Hepatocyte (in vitro differentiated cells): ENCODE measurements around the gene SMIM41. TPM values are rescaled to one million over a fixed set of nuclear protein-coding genes. Genes with fewer than 3 reads are reported as not detected.

ENCODE experiments used
- DNase-seq: peaks from one replicate; pipeline ENCODE4 v3.0.0-alpha.2; 2016; ENCODE audit warnings: low spot score
- H2AFZ ChIP-seq: fragments of 200-600 bp; sonication (generic); 2 replicates; pipeline ENCODE4 v1.6.0; 2016; ENCODE audit warnings: antibody characterized with exemption, mild to moderate bottlenecking
- H3K27ac ChIP-seq: fragments of 200-600 bp; sonication (generic); 2 replicates; pipeline ENCODE4 v1.5.1; 2016; ENCODE audit warnings: mild to moderate bottlenecking
- H3K27me3 ChIP-seq: fragments of 200-600 bp; sonication (generic); 2 replicates; pipeline ENCODE4 v1.6.1; 2016
- H3K36me3 ChIP-seq: fragments of 200-600 bp; sonication (generic); replicated peaks from 2 replicates; pipeline ENCODE4 v1.5.1; 2016; ENCODE audit warnings: low read depth; ENCODE audit not compliant: insufficient read depth
- H3K4me1 ChIP-seq: fragments of 200-600 bp; sonication (generic); 2 replicates; pipeline ENCODE4 v1.5.1; 2016; ENCODE audit warnings: mild to moderate bottlenecking, moderate library complexity; ENCODE audit not compliant: insufficient read depth
- H3K4me2 ChIP-seq: fragments of 200-600 bp; sonication (generic); 2 replicates; pipeline ENCODE4 v1.6.0; 2016
- H3K4me3 ChIP-seq: fragments of 200-600 bp; sonication (generic); 2 replicates; pipeline ENCODE4 v1.5.1; 2016; ENCODE audit warnings: mild to moderate bottlenecking
- H3K79me2 ChIP-seq: fragments of 200-600 bp; sonication (generic); 2 replicates; pipeline ENCODE4 v1.6.0; 2017; ENCODE audit warnings: mild to moderate bottlenecking
- H3K9me2 ChIP-seq: fragments of 200-600 bp; sonication (generic); replicated peaks from 2 replicates; pipeline ENCODE4 v1.6.0; 2017; ENCODE audit warnings: mild to moderate bottlenecking; ENCODE audit not compliant: insufficient read depth
- H3K9me3 ChIP-seq: fragments of 200-600 bp; sonication (generic); 2 replicates; pipeline ENCODE4 v1.5.1; 2016; ENCODE audit warnings: low read depth, mild to moderate bottlenecking
- H4K20me1 ChIP-seq: fragments of 200-600 bp; sonication (generic); 2 replicates; pipeline ENCODE4 v1.6.0; 2016; ENCODE audit warnings: mild to moderate bottlenecking; ENCODE audit not compliant: insufficient read depth, poor library complexity, severe bottlenecking
- EZH2 ChIP-seq: fragments of 200-600 bp; sonication (generic); IDR thresholded peaks from 2 replicates; pipeline ENCODE4 v1.6.1; 2016; ENCODE audit warnings: antibody characterized with exemption, mild to moderate bottlenecking, borderline replicate concordance
- EZH2phosphoT487 ChIP-seq: fragments of 200-600 bp; sonication (generic); IDR thresholded peaks from one replicate; pipeline ENCODE4 v1.6.1; 2018; ENCODE audit warnings: antibody characterized with exemption, mild to moderate bottlenecking, low read depth, moderate library complexity; ENCODE audit not compliant: unreplicated experiment, severe bottlenecking
- WGBS: methylation state at CpG from one replicate; pipeline ENCODE4 v1.1.6; 2016; ENCODE audit warnings: low lambda C conversion rate; ENCODE audit errors: missing lambda C conversion rate; 5-methylcytosine and 5-hydroxymethylcytosine counted together
- polyA plus RNA-seq: library from polyadenylated mRNA; unstranded; fragments of >200 nt; fragmentation: Nextera tagmentation; extraction: Ambion mirVana; gene quantifications from 2 replicates; pipeline ENCODE4 v1.2.1, GENCODE V29; 2016
- total RNA-seq: library from RNA; depleted of rRNA; stranded (reverse); fragments of >200 nt; gene quantifications from 2 replicates; pipeline ENCODE4 v1.2.3, GENCODE V29; 2014
- TF ChIP-seq, protein P1 (sequence below): fragments of 200-600 bp; sonication (generic); IDR thresholded peaks from 2 replicates; pipeline ENCODE4 v1.5.1; 2016; ENCODE audit warnings: antibody characterized with exemption, mild to moderate bottlenecking; ENCODE audit not compliant: poor library complexity

SMIM41 gene
- total and polyA plus RNA-seq, 2 experiments from 2014 or later: not detected

GRCh38 chr12:52122904-52123303 lies 43.4 kb downstream of the SMIM41 start:
- H3K4me3 ChIP-seq: no peak overlapping the region
- no peaks in the 10 kb centered on the region for H3K27me3 ChIP-seq
- 91% methylated on average over 7 of the region's 7 CpGs for WGBS
- no peak for TF ChIP-seq EZH2phosphoT487
- TF ChIP-seq EZH2: no peak
- TF ChIP-seq, protein P1, sequence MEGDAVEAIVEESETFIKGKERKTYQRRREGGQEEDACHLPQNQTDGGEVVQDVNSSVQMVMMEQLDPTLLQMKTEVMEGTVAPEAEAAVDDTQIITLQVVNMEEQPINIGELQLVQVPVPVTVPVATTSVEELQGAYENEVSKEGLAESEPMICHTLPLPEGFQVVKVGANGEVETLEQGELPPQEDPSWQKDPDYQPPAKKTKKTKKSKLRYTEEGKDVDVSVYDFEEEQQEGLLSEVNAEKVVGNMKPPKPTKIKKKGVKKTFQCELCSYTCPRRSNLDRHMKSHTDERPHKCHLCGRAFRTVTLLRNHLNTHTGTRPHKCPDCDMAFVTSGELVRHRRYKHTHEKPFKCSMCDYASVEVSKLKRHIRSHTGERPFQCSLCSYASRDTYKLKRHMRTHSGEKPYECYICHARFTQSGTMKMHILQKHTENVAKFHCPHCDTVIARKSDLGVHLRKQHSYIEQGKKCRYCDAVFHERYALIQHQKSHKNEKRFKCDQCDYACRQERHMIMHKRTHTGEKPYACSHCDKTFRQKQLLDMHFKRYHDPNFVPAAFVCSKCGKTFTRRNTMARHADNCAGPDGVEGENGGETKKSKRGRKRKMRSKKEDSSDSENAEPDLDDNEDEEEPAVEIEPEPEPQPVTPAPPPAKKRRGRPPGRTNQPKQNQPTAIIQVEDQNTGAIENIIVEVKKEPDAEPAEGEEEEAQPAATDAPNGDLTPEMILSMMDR: no peak
- no peaks in the 10 kb centered on the region for H3K9me2 ChIP-seq
- no peaks in the 10 kb centered on the region for H3K36me3 ChIP-seq
- no peak overlapping the region for H3K27ac ChIP-seq
- no peak overlapping the region for H2AFZ ChIP-seq
- no peaks in the 10 kb centered on the region for H4K20me1 ChIP-seq
- H3K79me2 ChIP-seq: no peaks in the 10 kb centered on the region
- H3K4me1 ChIP-seq: peaks cover 12% of the 10 kb centered on the region
- DNase-seq: no peak
- no peaks in the 10 kb centered on the region for H3K9me3 ChIP-seq
- no peak overlapping the region for H3K4me2 ChIP-seq

DNA sequence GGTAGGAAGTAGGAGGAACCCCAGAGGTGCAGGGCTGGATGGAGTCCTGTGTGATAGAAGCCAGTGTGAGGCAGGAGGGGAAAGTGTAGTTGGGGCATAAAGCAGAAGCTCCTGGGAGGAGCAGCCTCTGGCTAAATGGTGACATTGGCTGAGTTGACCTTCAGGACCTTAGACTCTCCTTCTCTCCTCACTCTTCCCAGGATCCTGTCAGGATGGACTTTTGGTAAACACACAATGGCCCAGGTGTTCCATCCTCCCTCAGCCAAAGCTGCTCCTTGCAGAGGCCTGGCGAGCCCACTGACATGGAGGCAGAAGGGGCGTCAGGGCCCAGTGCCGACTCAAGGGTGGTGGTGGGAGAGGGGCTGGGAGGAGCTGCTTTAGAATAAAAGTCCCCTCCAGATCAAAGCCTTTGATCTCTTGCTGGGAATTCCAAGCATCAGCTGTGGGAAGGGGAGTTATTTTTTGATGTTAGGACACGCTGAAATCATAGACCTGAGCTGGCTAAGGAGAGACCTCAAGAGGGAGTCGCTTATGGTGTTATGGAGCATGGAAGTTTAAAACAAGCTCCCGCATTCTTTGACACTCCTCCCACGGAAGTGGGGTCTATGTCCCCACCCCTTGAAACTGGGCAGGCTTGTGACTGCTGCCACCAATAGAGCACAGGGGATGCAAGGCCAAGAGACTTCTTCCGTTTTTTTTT lies 44.1 kb downstream of the SMIM41 start:
- 66% methylated on average over 8 of the region's 8 CpGs for WGBS
- H3K79me2 ChIP-seq: no peaks in the 10 kb centered on the region
- no peak overlapping the region for H3K4me2 ChIP-seq

DNA sequence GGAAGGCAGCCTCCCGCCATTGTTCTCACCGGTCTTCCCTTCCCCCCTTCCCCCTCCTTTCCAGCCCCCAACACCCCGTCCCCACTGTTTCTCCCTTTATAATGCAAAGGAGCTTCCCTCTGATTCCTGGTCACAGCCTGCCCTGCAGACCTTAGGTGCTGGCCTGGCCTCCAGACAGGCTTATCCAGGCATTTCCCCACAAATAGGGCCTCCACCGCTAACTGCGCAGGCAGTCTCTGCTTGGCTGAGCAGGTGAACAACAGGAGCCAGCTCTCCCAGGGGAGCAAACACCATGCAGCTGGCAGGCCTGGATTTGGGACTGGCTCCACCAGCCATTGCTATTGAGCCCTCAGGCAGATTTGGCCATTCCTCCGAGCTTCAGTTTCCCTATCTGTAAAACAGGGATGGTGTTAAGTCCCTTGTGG lies 46.0 kb downstream of the SMIM41 start:
- WGBS: 97% methylated on average over 3 of the region's 6 CpGs
- no peak for DNase-seq
- H4K20me1 ChIP-seq: no peaks in the 10 kb centered on the region
- H3K27ac ChIP-seq: no peak overlapping the region
- no peaks in the 10 kb centered on the region for H3K79me2 ChIP-seq
- peaks cover 6% of the 10 kb centered on the region for H3K4me1 ChIP-seq
- no peak overlapping the region for H3K4me3 ChIP-seq
- no peak overlapping the region for H2AFZ ChIP-seq
- H3K36me3 ChIP-seq: no peaks in the 10 kb centered on the region
- no peaks in the 10 kb centered on the region for H3K9me3 ChIP-seq
- H3K4me2 ChIP-seq: no peak overlapping the region
- no peak for TF ChIP-seq EZH2
- TF ChIP-seq EZH2phosphoT487: no peak
- TF ChIP-seq, protein P1: no peak
- H3K9me2 ChIP-seq: no peaks in the 10 kb centered on the region
- no peaks in the 10 kb centered on the region for H3K27me3 ChIP-seq

More for the DNA sequence above, 44.1 kb downstream of the SMIM41 start:
- no peaks in the 10 kb centered on the region for H3K27me3 ChIP-seq
- H3K9me3 ChIP-seq: no peaks in the 10 kb centered on the region
- H3K27ac ChIP-seq: no peak overlapping the region
- no peak overlapping the region for H3K4me3 ChIP-seq
- peaks cover 12% of the 10 kb centered on the region for H3K4me1 ChIP-seq
- DNase-seq: no peak
- TF ChIP-seq, protein P1: no peak
- TF ChIP-seq EZH2phosphoT487 (no peak), EZH2 (no peak)
- H3K9me2 ChIP-seq: no peaks in the 10 kb centered on the region
- no peak overlapping the region for H2AFZ ChIP-seq
- H4K20me1 ChIP-seq: no peaks in the 10 kb centered on the region
- no peaks in the 10 kb centered on the region for H3K36me3 ChIP-seq
